GM20000 (cell line): Measurements from ENCODE around the gene TNK1.

Experiments
- DNase-seq: peaks from one replicate; pipeline ENCODE4 v3.0.0; 2012; ENCODE audit warnings: low spot score
- CTCF ChIP-seq: IDR thresholded peaks from 2 replicates; pipeline ENCODE4 v1.5.1; 2012; ENCODE audit warnings: mild to moderate bottlenecking, control low read depth; ENCODE audit errors: extremely low read depth, missing control alignments

The TNK1 gene

GRCh38 chr17:7408863-7409262 is 28.0 kb downstream of the TNK1 start:
- no peak for TF ChIP-seq CTCF
- DNase-seq, result no peak

GRCh38 chr17:7409716-7410115 is 28.8 kb downstream of the TNK1 start:
- no peak for DNase-seq
- no peak for TF ChIP-seq CTCF

GRCh38 chr17:7410634-7411426 is 29.9 kb downstream of the TNK1 start:
- no peak for DNase-seq
- TF ChIP-seq CTCF, result no peak

- no peak for TF ChIP-seq CTCF
- DNase-seq, result no peak
These were observed 30.5 kb downstream of the TNK1 start for GRCh38 chr17:7411427-7411750.

GRCh38 chr17:7413346-7413985 is 32.6 kb downstream of the TNK1 start:
- no peak for TF ChIP-seq CTCF
- DNase-seq, result no peak

GRCh38 chr17:7414837-7415236 is 33.9 kb downstream of the TNK1 start:
- TF ChIP-seq CTCF, result no peak
- DNase-seq, result no peak

GRCh38 chr17:7415784-7416183 is 34.9 kb downstream of the TNK1 start:
- TF ChIP-seq CTCF, result no peak

More at GRCh38 chr17:7415784-7416183, 34.9 kb downstream of the TNK1 start:
- DNase-seq, result no peak
